Measurements from ENCODE around the gene SYNJ2. TPM values are rescaled to one million over a fixed set of nuclear protein-coding genes. Genes with fewer than 3 reads are reported as not detected.

Gene SYNJ2
- total RNA-seq, 1 donor from 2014 or later: 31.8 TPM

GRCh38 chr6:158124288-158124687 is 142.6 kb downstream of the SYNJ2 start:
- Mint-ChIP-seq H3K36me3 (ENCODE audit: low read depth, unreplicated experiment) (peaks cover 2% of the 10 kb centered on the region), H3K27me3 (ENCODE audit: low read depth, unreplicated experiment) (no peaks in the 10 kb centered on the region), H3K27ac (ENCODE audit: unreplicated experiment) (no peak overlapping the region), H3K9me3 (ENCODE audit: unreplicated experiment) (no peaks in the 10 kb centered on the region), H3K4me3 (ENCODE audit: unreplicated experiment) (no peak overlapping the region), H3K4me1 (ENCODE audit: low read depth, unreplicated experiment) (no peaks in the 10 kb centered on the region)
- Histone ChIP-seq H2AFZ (ENCODE audit: low read depth, low read length) (no peak overlapping the region), H3K9ac (ENCODE audit: low read length) (no peak overlapping the region), H3K36me3 (ENCODE audit: insufficient read depth, low read length) (peaks cover 10% of the 10 kb centered on the region), H4K20me1 (ENCODE audit: insufficient read depth, low read length) (no peaks in the 10 kb centered on the region), H3K9me3 (ENCODE audit: insufficient read depth, low read depth, low read length) (no peaks in the 10 kb centered on the region), H3K79me2 (ENCODE audit: insufficient read depth, low read length) (no peaks in the 10 kb centered on the region), H3K27me3 (ENCODE audit: insufficient read depth, low read length) (no peaks in the 10 kb centered on the region), H3K4me1 (ENCODE audit: insufficient read depth, low read length) (no peaks in the 10 kb centered on the region), H3K4me3 (ENCODE audit: insufficient read depth, low read depth, low read length) (no peak overlapping the region), H3K4me2 (ENCODE audit: low read length) (no peak overlapping the region), H3K27ac (ENCODE audit: low read depth, low read length) (no peak overlapping the region)
- DNase-seq (ENCODE audit: low read depth) (no peak), FAIRE-seq (no peak)
- TF ChIP-seq EZH2 (IDR thresholded peaks at IDR 0.05; ENCODE audit: insufficient read depth, low read length) (no peak), CTCF (IDR thresholded peaks at IDR 0.05; ENCODE audit: insufficient read depth, low read depth, low read length) (no peak)

GRCh38 chr6:158125271-158125670 is 143.6 kb downstream of the SYNJ2 start:
- no peaks in the 10 kb centered on the region for H3K27me3 Mint-ChIP-seq (ENCODE audit: low read depth, unreplicated experiment)
- no peak for DNase-seq (ENCODE audit: low read depth)
- H3K4me1 Mint-ChIP-seq (ENCODE audit: low read depth, unreplicated experiment): no peaks in the 10 kb centered on the region

More at GRCh38 chr6:158125271-158125670, 143.6 kb downstream of the SYNJ2 start:
- Histone ChIP-seq H4K20me1 (ENCODE audit: insufficient read depth, low read length) (no peaks in the 10 kb centered on the region), H3K9ac (ENCODE audit: low read length) (no peak overlapping the region), H3K79me2 (ENCODE audit: insufficient read depth, low read length) (no peaks in the 10 kb centered on the region), H3K9me3 (ENCODE audit: insufficient read depth, low read depth, low read length) (no peaks in the 10 kb centered on the region), H3K4me2 (ENCODE audit: low read length) (no peak overlapping the region), H2AFZ (ENCODE audit: low read depth, low read length) (no peak overlapping the region), H3K36me3 (ENCODE audit: insufficient read depth, low read length) (peaks cover 6% of the 10 kb centered on the region), H3K27me3 (ENCODE audit: insufficient read depth, low read length) (no peaks in the 10 kb centered on the region), H3K4me1 (ENCODE audit: insufficient read depth, low read length) (no peaks in the 10 kb centered on the region), H3K4me3 (ENCODE audit: insufficient read depth, low read depth, low read length) (no peak overlapping the region), H3K27ac (ENCODE audit: low read depth, low read length) (no peak overlapping the region)
- no peak for TF ChIP-seq EZH2 (IDR thresholded peaks at IDR 0.05; ENCODE audit: insufficient read depth, low read length)
- TF ChIP-seq CTCF (IDR thresholded peaks at IDR 0.05; ENCODE audit: insufficient read depth, low read depth, low read length): no peak
- Mint-ChIP-seq H3K9me3 (ENCODE audit: unreplicated experiment) (no peaks in the 10 kb centered on the region), H3K27ac (ENCODE audit: unreplicated experiment) (no peak overlapping the region), H3K4me3 (ENCODE audit: unreplicated experiment) (no peak overlapping the region), H3K36me3 (ENCODE audit: low read depth, unreplicated experiment) (peaks cover 2% of the 10 kb centered on the region)
- FAIRE-seq: no peak

Data from astrocyte (in vitro differentiated cells and primary cell).